GM12878 (cell line): Measurements from ENCODE around the gene SLX9. TPM values are rescaled to one million over a fixed set of nuclear protein-coding genes. Genes with fewer than 3 reads are reported as not detected.

ENCODE experiments used
- ATAC-seq: fragments of 200-7000 bp; cut with Tn5 transposase; 3 replicates; pipeline ENCODE4 v1.9.1; 2020; ENCODE audit warnings: mild to moderate bottlenecking, moderate library complexity
- BruUV-seq: library from RNA; stranded (reverse); fragments of 400-500 nt; replicated peaks from 2 replicates; lab custom pipeline; 2021; lab: Mats Ljungman, UMichigan
- CTCF ChIA-PET: fragments of 300-600 bp; sonication (Branson Sonifier 250); formaldehyde crosslinking; extraction: SDS; loops from one replicate; lab custom pipeline; 2021; ENCODE audit warnings: inconsistent platforms; lab: Yijun Ruan, JAX
- POLR2A ChIA-PET: fragments of 350-600 bp; formaldehyde crosslinking; extraction: SDS; loops from one replicate; lab custom pipeline; 2021; ENCODE audit warnings: inconsistent platforms; lab: Charles Lee
- RAD21 ChIA-PET: fragments of 300-600 bp; sonication (Branson Sonifier 250); formaldehyde crosslinking; loops from one replicate; lab custom pipeline; 2023; ENCODE audit warnings: antibody characterized with exemption; ENCODE audit not compliant: unreplicated experiment; lab: Charles Lee
- SMC1A ChIA-PET: fragments of 300-600 bp; sonication (Branson Sonifier 250); formaldehyde crosslinking; loops from one replicate; lab custom pipeline; 2023; ENCODE audit not compliant: unreplicated experiment, uncharacterized antibody; lab: Charles Lee
- DNase-seq: peaks from one replicate; pipeline ENCODE4 v3.0.0-alpha.2; 2011; ENCODE audit warnings: low read depth, low spot score
- FAIRE-seq: peaks from 3 replicates; lab custom pipeline; 2011; peaks lifted over from hg19 to GRCh38; lab: Jason Lieb, UNC
- H2AFZ ChIP-seq: 2 replicates; pipeline ENCODE4 v1.6.0; 2011; ENCODE audit warnings: low read depth, low read length, control low read depth; ENCODE audit not compliant: control insufficient read depth
- H3K27ac ChIP-seq: 2 replicates; pipeline ENCODE4 v1.5.1; 2011; ENCODE audit warnings: control low read depth; ENCODE audit not compliant: control insufficient read depth, insufficient read depth
- H3K27me3 ChIP-seq, 2 experiments: replicated peaks in 1 of 2; 2 replicates each; pipeline versions ENCODE4 v1.6.0 to v1.6.1; 2011; ENCODE audit warnings: low read length in 1 of 2; ENCODE audit not compliant: control insufficient read depth in 2 of 2, insufficient read depth in 2 of 2
- H3K36me3 ChIP-seq, 2 experiments: 2 replicates each; pipeline ENCODE4 v1.5.1; 2011; ENCODE audit warnings: low read length in 1 of 2; ENCODE audit not compliant: control insufficient read depth in 2 of 2, insufficient read depth in 2 of 2
- H3K4me1 ChIP-seq: 2 replicates; pipeline ENCODE4 v1.6.1; 2011; ENCODE audit warnings: mild to moderate bottlenecking, low read length, moderate library complexity, mixed read lengths; ENCODE audit not compliant: control insufficient read depth, insufficient read depth
- H3K4me2 ChIP-seq: 2 replicates; pipeline ENCODE4 v1.6.0; 2011; ENCODE audit warnings: control low read depth; ENCODE audit not compliant: control insufficient read depth, insufficient read depth
- H3K4me3 ChIP-seq: fragments of 200-600 bp; sonication (generic); 2 replicates; pipeline ENCODE4 v1.5.1; 2016
- H3K79me2 ChIP-seq: 2 replicates; pipeline ENCODE4 v1.6.0; 2011; ENCODE audit warnings: low read length; ENCODE audit not compliant: control insufficient read depth, insufficient read depth
- H3K9ac ChIP-seq: 2 replicates; pipeline ENCODE4 v1.8.0; 2011; ENCODE audit warnings: low read length, control low read depth, mixed read lengths; ENCODE audit not compliant: control insufficient read depth, insufficient read depth
- H3K9me3 ChIP-seq: replicated peaks from 3 replicates; pipeline ENCODE4 v1.5.1; 2011; ENCODE audit warnings: mild to moderate bottlenecking, low read length; ENCODE audit not compliant: control insufficient read depth, insufficient read depth
- H4K20me1 ChIP-seq: 2 replicates; pipeline ENCODE4 v1.6.0; 2011; ENCODE audit not compliant: control insufficient read depth, insufficient read depth
- ATF7 ChIP-seq: fragments of 450-650 bp; IDR thresholded peaks from 2 replicates; pipeline ENCODE4 v1.6.1; 2016; ENCODE audit warnings: low read depth, mild to moderate bottlenecking
- CEBPB ChIP-seq, 2 experiments: fragments of 150-350 bp in 1 of 2; IDR thresholded peaks; 2 replicates each; pipeline ENCODE4 v1.6.1; 2012 to 2014; ENCODE audit warnings: low read depth in 2 of 2, low read length in 2 of 2, borderline replicate concordance in 1 of 2, inconsistent platforms in 1 of 2
- MYC ChIP-seq: IDR thresholded peaks from 2 replicates; pipeline ENCODE4 v1.6.1; 2011; ENCODE audit warnings: mild to moderate bottlenecking, low read length, moderate library complexity, inconsistent platforms; ENCODE audit not compliant: insufficient read depth, insufficient replicate concordance, insufficient read length, severe bottlenecking
- NFYB ChIP-seq: IDR thresholded peaks from 2 replicates; pipeline ENCODE4 v1.6.1; 2011; ENCODE audit warnings: low read depth, mild to moderate bottlenecking, low read length, improper control_type of control experiment, moderate library complexity; ENCODE audit not compliant: insufficient read depth
- NR2C2 ChIP-seq: IDR thresholded peaks from 2 replicates; pipeline ENCODE4 v1.6.1; 2011; ENCODE audit warnings: borderline replicate concordance, low read depth; ENCODE audit not compliant: control insufficient read depth, insufficient read length
- POLR2AphosphoS2 ChIP-seq: IDR thresholded peaks from 2 replicates; pipeline ENCODE4 v1.6.1; 2011; ENCODE audit warnings: low read depth, mild to moderate bottlenecking, low read length, improper control_type of control experiment, moderate library complexity
- RUNX3 ChIP-seq: IDR thresholded peaks from 2 replicates; pipeline ENCODE4 v1.6.1; 2012; ENCODE audit warnings: low read length, inconsistent platforms
- SMAD1 ChIP-seq: fragments of 450-650 bp; IDR thresholded peaks from 2 replicates; pipeline ENCODE4 v1.6.1; 2018; ENCODE audit warnings: mild to moderate bottlenecking, low read depth; ENCODE audit not compliant: partially characterized antibody
- SREBF2 ChIP-seq: IDR thresholded peaks from 2 replicates; pipeline ENCODE4 v1.6.1; 2012; ENCODE audit warnings: mild to moderate bottlenecking, low read length
- YBX1 ChIP-seq: fragments of 450-650 bp; IDR thresholded peaks from 2 replicates; pipeline ENCODE4 v1.6.1; 2016; ENCODE audit warnings: antibody characterized with exemption
- ZSCAN29 ChIP-seq: fragments of 450-650 bp; IDR thresholded peaks from 2 replicates; pipeline ENCODE4 v1.6.1; 2017; ENCODE audit warnings: mild to moderate bottlenecking, moderate library complexity
- WGBS: methylation state at CpG from one replicate; pipeline ENCODE4 v1.1.6; 2016; ENCODE audit warnings: low lambda C conversion rate; ENCODE audit not compliant: insufficient replicate concordance, insufficient coverage; ENCODE audit errors: missing lambda C conversion rate; 5-methylcytosine and 5-hydroxymethylcytosine counted together
- in situ Hi-C: fragments of 300-500 bp; cut with MboI; formaldehyde crosslinking; loops from 9 replicates; pipeline ENCODE4 v1.14.3; 2018; ENCODE audit warnings: mixed read lengths
- intact Hi-C: fragments of 100-400 bp; cut with micrococcal nuclease; formaldehyde crosslinking; loops from one replicate; pipeline ENCODE4 v1.14.2; 2022; ENCODE audit not compliant: unreplicated experiment
- polyA plus RNA-seq, 11 experiments: library from polyadenylated mRNA; depleted of rRNA in 4 of 11; unstranded in 6 of 11; stranded (reverse) in 5 of 11; fragments of >200 nt; fragmentation: Nextera tagmentation in 4 of 11; fragmentation: Illumina TruSeq in 1 of 11; extraction: Ambion mirVana in 4 of 11; extraction: Trizol in 1 of 11; gene quantifications; 1 replicate in 1 of 11; 2 replicates in 10 of 11; pipeline versions ENCODE4 v1.2.1 to v1.2.3, GENCODE V29; 2011 to 2016; ENCODE audit warnings: inconsistent platforms in 2 of 11, missing spikeins in 2 of 11, low read depth in 1 of 11
- total RNA-seq, 4 experiments: library from RNA; depleted of rRNA in 3 of 4; stranded (reverse); fragments of >200 nt in 3 of 4; fragmentation: Illumina TruSeq in 1 of 4; extraction: Trizol in 1 of 4; gene quantifications; 2 replicates each; pipeline versions ENCODE4 v1.2.1 to v1.2.3, GENCODE V29; 2013 to 2021
- TF ChIP-seq, protein P1 (sequence below): IDR thresholded peaks from 2 replicates; pipeline ENCODE4 v1.6.1; 2012; ENCODE audit warnings: low read length, inconsistent platforms

The SLX9 gene
- total and polyA plus RNA-seq, 10 of the 15 experiments (the other 5 are each of a cell fraction or from before 2014, with no cell fraction given) = 0.69 to 81.3 (median 33.9) TPM

DNA sequence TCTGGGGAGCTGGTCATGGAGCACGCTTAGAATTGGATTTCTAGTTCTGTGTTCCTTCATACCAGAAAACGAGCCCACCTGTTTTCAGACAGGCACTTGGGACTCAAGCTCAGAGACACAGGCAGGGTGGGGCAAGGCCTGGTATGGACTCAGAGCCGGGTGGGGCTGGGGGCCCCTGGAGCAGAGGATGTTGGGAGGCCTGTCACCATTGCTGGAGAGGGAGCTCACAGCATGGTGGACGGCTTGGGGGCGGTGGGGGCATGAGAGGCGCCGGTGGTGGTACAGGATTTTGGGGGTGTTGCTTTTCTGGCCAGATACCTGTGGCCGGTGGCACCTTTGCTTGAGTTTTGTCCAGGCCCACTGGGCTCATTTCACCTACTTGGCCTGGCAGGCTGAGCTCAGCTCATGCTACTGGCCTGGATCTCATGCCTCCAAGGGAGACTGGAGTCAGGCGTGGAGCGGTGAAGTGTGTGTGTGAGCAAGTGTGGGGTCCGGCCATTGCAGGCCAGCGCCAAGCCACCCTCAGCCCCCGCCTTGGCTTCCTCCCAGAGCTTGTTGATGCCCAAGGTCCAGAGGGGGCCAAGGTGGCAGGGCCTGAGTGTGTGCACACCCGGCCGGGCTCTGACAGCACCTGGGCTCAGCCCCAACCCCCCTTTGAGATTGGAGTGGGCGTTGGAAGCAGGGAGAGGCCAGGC, 8.7 kb downstream of the SLX9 start:
- DNase-seq (no peak), FAIRE-seq (no peak), ATAC-seq (no peak)
- ChIA-PET CTCF (interaction anchor here (0.7 to 11.8 kb wide), 8 partner anchors 56 to 1021 kb away, joined by 3 to 235 read pairs (median 3); no protein-coding TSS in a partner anchor), RAD21 (interaction anchor here (1.7 to 11.2 kb wide), 3 partner anchors 161 to 190 kb away, joined by 5 to 141 read pairs (median 104); no protein-coding TSS in a partner anchor), SMC1A (interaction anchor here (3.6 to 12.3 kb wide), 2 partner anchors 178 to 189 kb away, joined by 48 to 153 read pairs; no protein-coding TSS in a partner anchor), POLR2A (no interaction called here)
- WGBS = 79% methylated on average over 15 of the region's 16 CpGs
- H4K20me1 ChIP-seq = peaks cover 7% of the 10 kb centered on the region
- in situ Hi-C loops (loop anchor here (5.0 kb wide), 2 partner anchors 179 to 879 kb away; no protein-coding TSS in a partner anchor), intact Hi-C loops (loop anchor here (1.0 kb wide), 2 partner anchors 180 to 189 kb away; no protein-coding TSS in a partner anchor)
- H3K79me2 ChIP-seq = peaks cover 7% of the 10 kb centered on the region
- H2AFZ ChIP-seq = no peak overlapping the region
- no peak overlapping the region for H3K4me3 ChIP-seq
- no peaks in the 10 kb centered on the region for H3K9me3 ChIP-seq
- no TSS peak for BruUV-seq
- peaks cover 4 to 38% of the 10 kb centered on the region in 2 experiments; a peak in 3 of 4 replicates for H3K36me3 ChIP-seq
- no peaks in the 10 kb centered on the region for H3K27me3 ChIP-seq
- H3K4me1 ChIP-seq = no peaks in the 10 kb centered on the region; the same call in 1 of the 2 replicates
- no peak overlapping the region for H3K9ac ChIP-seq
- H3K27ac ChIP-seq = no peak overlapping the region
- TF ChIP-seq SREBF2 = no peak
- no peak for TF ChIP-seq MYC
- no peak for TF ChIP-seq CEBPB (IDR thresholded peaks at IDR 0.05; ENCODE audit: borderline replicate concordance in 1 of 2, low read depth in 2 of 2, low read length in 2 of 2)
- no peak for TF ChIP-seq YBX1
- no peak for TF ChIP-seq RUNX3
- TF ChIP-seq, protein P1, sequence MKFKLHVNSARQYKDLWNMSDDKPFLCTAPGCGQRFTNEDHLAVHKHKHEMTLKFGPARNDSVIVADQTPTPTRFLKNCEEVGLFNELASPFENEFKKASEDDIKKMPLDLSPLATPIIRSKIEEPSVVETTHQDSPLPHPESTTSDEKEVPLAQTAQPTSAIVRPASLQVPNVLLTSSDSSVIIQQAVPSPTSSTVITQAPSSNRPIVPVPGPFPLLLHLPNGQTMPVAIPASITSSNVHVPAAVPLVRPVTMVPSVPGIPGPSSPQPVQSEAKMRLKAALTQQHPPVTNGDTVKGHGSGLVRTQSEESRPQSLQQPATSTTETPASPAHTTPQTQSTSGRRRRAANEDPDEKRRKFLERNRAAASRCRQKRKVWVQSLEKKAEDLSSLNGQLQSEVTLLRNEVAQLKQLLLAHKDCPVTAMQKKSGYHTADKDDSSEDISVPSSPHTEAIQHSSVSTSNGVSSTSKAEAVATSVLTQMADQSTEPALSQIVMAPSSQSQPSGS = no peak
- TF ChIP-seq NR2C2 = no peak
- no peak for TF ChIP-seq ATF7
- no peak for TF ChIP-seq ZSCAN29
- no peak for TF ChIP-seq NFYB
- TF ChIP-seq POLR2AphosphoS2 = no peak
- no peak for TF ChIP-seq SMAD1
- TF ChIP-seq, all 136 proteins: peak for 0
- H3K4me2 ChIP-seq = no peak overlapping the region
